Ovary (tissue), 9 donors: ENCODE data around the gene TRAPPC3. TPM values are rescaled to one million over a fixed set of nuclear protein-coding genes. Genes with fewer than 3 reads are reported as not detected.

Experiments used
- DNase-seq, 5 donors: peaks; one replicate each; pipeline ENCODE4 v3.0.0-alpha.2; 2019 to 2020
- H3K27ac ChIP-seq, 2 donors: fragments of 200-600 bp; one replicate each; pipeline versions ENCODE4 v1.5.1 to v1.8.0; 2019 to 2022
- H3K27me3 ChIP-seq: fragments of 200-600 bp; one replicate; pipeline ENCODE4 v1.8.0; 2022
- H3K36me3 ChIP-seq: fragments of 200-600 bp; sonication (generic); one replicate; pipeline ENCODE4 v1.5.1; 2019
- H3K4me1 ChIP-seq: one replicate; pipeline ENCODE4 v1.8.1; 2013; ENCODE audit warnings: mild to moderate bottlenecking, moderate library complexity; ENCODE audit not compliant: insufficient read depth
- H3K4me3 ChIP-seq: fragments of 200-600 bp; sonication (generic); one replicate; pipeline ENCODE4 v1.5.1; 2017
- H3K9me3 ChIP-seq, 2 donors: fragments of 200-600 bp in 1 of 2; sonication (generic) in 1 of 2; one replicate each; pipeline versions ENCODE4 v1.5.1 to v1.8.1; 2013 to 2019; ENCODE audit warnings: mild to moderate bottlenecking in 1 of 2, moderate library complexity in 1 of 2
- CTCF ChIP-seq, 3 donors: fragments of 450-650 bp in 2 of 3; fragments of 200-600 bp in 1 of 3; IDR thresholded peaks; one replicate each; pipeline versions ENCODE4 v1.5.1 to v1.8.0; 2016 to 2022; ENCODE audit warnings: antibody characterized with exemption in 3 of 3, mild to moderate bottlenecking in 1 of 3
- EP300 ChIP-seq: sonication (generic); formaldehyde crosslinking; IDR thresholded peaks from one replicate; pipeline ENCODE4 v1.6.1; 2017; ENCODE audit warnings: antibody characterized with exemption
- POLR2A ChIP-seq: fragments of 450-650 bp; IDR thresholded peaks from one replicate; pipeline ENCODE4 v1.6.1; 2017; ENCODE audit warnings: antibody characterized with exemption, mild to moderate bottlenecking, moderate library complexity
- WGBS, 3 donors: extraction: QIAGEN DNeasy Blood & Tissue Kit in 1 of 3; methylation state at CpG; one replicate each; pipeline versions ENCODE4 v1.1.5 to v1.1.7; 2013 to 2017; 5-methylcytosine and 5-hydroxymethylcytosine counted together
- intact Hi-C, 4 donors: fragments of 100-400 bp; cut with DNase I; formaldehyde crosslinking; loops; one replicate each; pipeline versions ENCODE4 v1.11.0 to v1.15.1; 2022 to 2023
- polyA plus RNA-seq, 2 donors: library from polyadenylated mRNA; stranded (reverse); fragments of 200-250 nt in 1 of 2; fragments of 350-450 nt in 1 of 2; fragmentation: Illumina TruSeq in 1 of 2; extraction: RNeasy Lipid Tissue Mini Kit (QIAGEN cat#74804) in 1 of 2; gene quantifications; one replicate each; pipeline ENCODE4 v1.2.3, GENCODE V29; 2013 to 2014
- total RNA-seq, 7 donors: library from RNA; depleted of rRNA in 2 of 7; stranded (reverse); fragments of >200 nt in 2 of 7; fragmentation: NEBNext Ultra II Directional in 3 of 7; extraction: Animal tissue kit (Norgen Biotek cat#: 25700) in 3 of 7; gene quantifications; one replicate each; pipeline versions ENCODE4 v1.1.0 to v1.2.4, GENCODE V29; 2016 to 2023
- donor health status: DM: no; HTN: no; CAD: no; lungs with moderate emphysema.
- donor health status: DM: no; HTN: no; CAD: no.
- donor health status: Bipolar disorder and iron deficiency.
- donor health status: DM: yes; HTN: yes; CAD: no.
- donor health status: DM: no; HTN: no; CAD: no.
- donor health status: DM: yes; HTN: yes; CAD: no.

The TRAPPC3 gene
- total and polyA plus RNA-seq, 9 donors, result 42.3 to 94.6 (median 45.2) TPM

GRCh38 chr1:36177589-36178431 is 28.5 kb upstream of the TRAPPC3 start:
- H3K4me1 ChIP-seq, result no peaks in the 10 kb centered on the region
- DNase-seq, result no peak
- H3K4me3 ChIP-seq, result no peak overlapping the region
- no peaks in the 10 kb centered on the region for H3K27me3 ChIP-seq
- no peaks in the 10 kb centered on the region for H3K9me3 ChIP-seq
- no peaks in the 10 kb centered on the region for H3K36me3 ChIP-seq
- intact Hi-C loops, result no loop called here
- H3K27ac ChIP-seq, result no peak overlapping the region
- WGBS, 3 donors, result 75 to 82% (median 78%) methylated on average over 33 of the region's 33 CpGs
- TF ChIP-seq POLR2A (no peak), CTCF (IDR thresholded peaks at IDR 0.05) (no peak), EP300 (no peak)

GRCh38 chr1:36176106-36176949 is 27.0 kb upstream of the TRAPPC3 start:
- H3K27me3 ChIP-seq, result no peaks in the 10 kb centered on the region
- DNase-seq, result no peak
- 78 to 83% (median 79%) methylated on average over 71 to 76 of the region's 76 CpGs for WGBS, 3 donors
- intact Hi-C loops, result no loop called here
- no peak overlapping the region for H3K27ac ChIP-seq
- no peaks in the 10 kb centered on the region for H3K36me3 ChIP-seq
- no peaks in the 10 kb centered on the region for H3K9me3 ChIP-seq
- no peak overlapping the region for H3K4me3 ChIP-seq
- no peaks in the 10 kb centered on the region for H3K4me1 ChIP-seq
- no peak for TF ChIP-seq POLR2A
- no peak for TF ChIP-seq EP300
- TF ChIP-seq CTCF (IDR thresholded peaks at IDR 0.05), result no peak

- Histone ChIP-seq H3K36me3 (no peaks in the 10 kb centered on the region), H3K27ac (no peak overlapping the region), H3K4me1 (no peaks in the 10 kb centered on the region), H3K9me3 (no peaks in the 10 kb centered on the region), H3K27me3 (no peaks in the 10 kb centered on the region), H3K4me3 (no peak overlapping the region)
- TF ChIP-seq POLR2A (no peak), EP300 (no peak), CTCF (IDR thresholded peaks at IDR 0.05) (no peak)
- intact Hi-C loops, result no loop called here
- 67 to 76% (median 73%) methylated on average over 11 of the region's 11 CpGs for WGBS, 3 donors
- DNase-seq, result no peak
Measured at GRCh38 chr1:36175137-36176095, 26.1 kb upstream of the TRAPPC3 start.

GRCh38 chr1:36174713-36175112 is 25.4 kb upstream of the TRAPPC3 start:
- 45 to 63% (median 54%) methylated on average over 11 of the region's 11 CpGs for WGBS, 3 donors
- Histone ChIP-seq H3K27me3 (no peaks in the 10 kb centered on the region), H3K9me3 (no peaks in the 10 kb centered on the region), H3K27ac (no peak overlapping the region), H3K4me3 (no peak overlapping the region), H3K4me1 (no peaks in the 10 kb centered on the region), H3K36me3 (no peaks in the 10 kb centered on the region)
- DNase-seq, result no peak
- intact Hi-C loops, result no loop called here
- TF ChIP-seq CTCF (IDR thresholded peaks at IDR 0.05), result no peak
- no peak for TF ChIP-seq POLR2A
- no peak for TF ChIP-seq EP300
